IMR-90 (cell line): ENCODE results near the gene ADISSP. TPM values are rescaled to one million over a fixed set of nuclear protein-coding genes. Genes with fewer than 3 reads are reported as not detected.

Experiments
- ATAC-seq: fragments of 200-7000 bp; cut with Tn5 transposase; 2 replicates; pipeline ENCODE4 v1.9.1; 2020; ENCODE audit warnings: low read depth, mild to moderate bottlenecking, moderate library complexity
- BruUV-seq: library from RNA; stranded (reverse); fragments of 400-500 nt; replicated peaks from 2 replicates; lab custom pipeline; 2021; lab: Mats Ljungman, UMichigan
- CTCF ChIA-PET: fragments of 300-600 bp; formaldehyde crosslinking; extraction: SDS; loops from one replicate; lab custom pipeline; 2021; ENCODE audit warnings: antibody characterized with exemption; lab: Yijun Ruan, JAX
- POLR2A ChIA-PET: fragments of 300-600 bp; sonication (Branson Sonifier 250); formaldehyde crosslinking; loops from one replicate; lab custom pipeline; 2022; ENCODE audit warnings: antibody characterized with exemption; ENCODE audit not compliant: unreplicated experiment; lab: Charles Lee
- DNase-seq: peaks from one replicate; pipeline ENCODE4 v3.0.0; 2013
- H2AFZ ChIP-seq: replicated peaks from 2 replicates; pipeline ENCODE3; 2013; ENCODE audit warnings: low read length, mild to moderate bottlenecking; ENCODE audit not compliant: poor library complexity
- H2AK5ac ChIP-seq: 2 replicates; pipeline ENCODE4 v1.6.1; 2013; ENCODE audit warnings: low read depth, low read length, inconsistent platforms
- H2AK9ac ChIP-seq: replicated peaks from 2 replicates; pipeline ENCODE3; 2013; ENCODE audit warnings: mild to moderate bottlenecking, low read depth, low read length, moderate library complexity; ENCODE audit not compliant: poor library complexity
- H2BK120ac ChIP-seq: 2 replicates; pipeline ENCODE4 v1.6.1; 2013; ENCODE audit warnings: low read depth, low read length, inconsistent platforms
- H2BK15ac ChIP-seq: 3 replicates; pipeline ENCODE4 v1.6.1; 2013; ENCODE audit warnings: low read depth, low read length, inconsistent platforms
- H2BK20ac ChIP-seq: 2 replicates; pipeline ENCODE4 v1.6.1; 2013; ENCODE audit warnings: low read depth, mild to moderate bottlenecking, inconsistent platforms, low read length, moderate library complexity
- H2BK5ac ChIP-seq: 2 replicates; pipeline ENCODE4 v1.6.1; 2013; ENCODE audit warnings: mild to moderate bottlenecking, low read depth, low read length, inconsistent platforms; ENCODE audit not compliant: poor library complexity, severe bottlenecking
- H3K14ac ChIP-seq: replicated peaks from 2 replicates; pipeline ENCODE4 v1.6.1; 2013; ENCODE audit warnings: low read depth, low read length, inconsistent platforms
- H3K18ac ChIP-seq: 2 replicates; pipeline ENCODE4 v1.6.1; 2013; ENCODE audit warnings: low read depth, low read length, control low read depth
- H3K23ac ChIP-seq: 2 replicates; pipeline ENCODE4 v1.6.1; 2013; ENCODE audit warnings: low read depth, low read length, inconsistent platforms
- H3K27ac ChIP-seq: 2 replicates; pipeline ENCODE4 v1.5.1; 2013; ENCODE audit warnings: mild to moderate bottlenecking, control low read depth, low read length; ENCODE audit not compliant: insufficient read depth
- H3K27me3 ChIP-seq: 2 replicates; pipeline ENCODE4 v1.6.1; 2013; ENCODE audit warnings: low read length; ENCODE audit not compliant: control insufficient read depth, insufficient read depth
- H3K36me3 ChIP-seq: 2 replicates; pipeline ENCODE4 v1.6.1; 2013; ENCODE audit warnings: low read length, mixed read lengths; ENCODE audit not compliant: control insufficient read depth, insufficient read depth
- H3K4ac ChIP-seq: 2 replicates; pipeline ENCODE4 v1.6.1; 2013; ENCODE audit warnings: low read depth, low read length, inconsistent platforms
- H3K4me1 ChIP-seq: 2 replicates; pipeline ENCODE4 v1.6.1; 2013; ENCODE audit warnings: low read length, mixed read lengths; ENCODE audit not compliant: control insufficient read depth, insufficient read depth
- H3K4me2 ChIP-seq: 2 replicates; pipeline ENCODE4 v1.6.1; 2013; ENCODE audit warnings: low read depth, mild to moderate bottlenecking, control low read depth, low read length, moderate library complexity
- H3K4me3 ChIP-seq: 2 replicates; pipeline ENCODE4 v1.5.1; 2013; ENCODE audit warnings: low read depth, mild to moderate bottlenecking, control low read depth, low read length, moderate library complexity; ENCODE audit not compliant: insufficient read depth
- H3K56ac ChIP-seq: 2 replicates; pipeline ENCODE4 v1.6.1; 2013; ENCODE audit warnings: low read length, inconsistent platforms; ENCODE audit not compliant: insufficient read depth; ENCODE audit errors: extremely low read depth
- H3K79me1 ChIP-seq, 2 experiments: 2 replicates each; pipeline ENCODE4 v1.6.1; 2013; ENCODE audit warnings: low read length in 2 of 2, inconsistent platforms in 1 of 2, low read depth in 1 of 2
- H3K9ac ChIP-seq: 2 replicates; pipeline ENCODE4 v1.6.1; 2013; ENCODE audit warnings: low read depth, low read length, control low read depth
- H3K9me1 ChIP-seq: 2 replicates; pipeline ENCODE4 v1.6.1; 2013; ENCODE audit warnings: low read length, inconsistent platforms; ENCODE audit not compliant: insufficient read depth
- H3K9me3 ChIP-seq: 2 replicates; pipeline ENCODE4 v1.6.1; 2013; ENCODE audit warnings: low read length; ENCODE audit not compliant: control insufficient read depth, insufficient read depth
- H4K20me1 ChIP-seq: 2 replicates; pipeline ENCODE4 v1.6.1; 2013; ENCODE audit warnings: low read length, inconsistent platforms; ENCODE audit not compliant: insufficient read depth
- H4K5ac ChIP-seq: 2 replicates; pipeline ENCODE4 v1.6.1; 2013; ENCODE audit warnings: mild to moderate bottlenecking, low read depth, low read length, control low read depth
- H4K8ac ChIP-seq, 2 experiments: 2 replicates each; pipeline ENCODE4 v1.6.1; 2013; ENCODE audit warnings: low read depth in 2 of 2, low read length in 2 of 2, control low read depth in 1 of 2, inconsistent platforms in 1 of 2
- H4K91ac ChIP-seq: 2 replicates; pipeline ENCODE4 v1.6.1; 2013; ENCODE audit warnings: low read depth, low read length, inconsistent platforms; ENCODE audit not compliant: insufficient read depth
- BHLHE40 ChIP-seq: fragments of 150-350 bp; IDR thresholded peaks from 2 replicates; pipeline ENCODE4 v1.6.1; 2016; ENCODE audit warnings: mild to moderate bottlenecking, low read depth, low read length
- CEBPB ChIP-seq: IDR thresholded peaks from 2 replicates; pipeline ENCODE4 v1.6.1; 2012; ENCODE audit warnings: low read depth, low read length, improper control_type of control experiment
- CHD1 ChIP-seq: IDR thresholded peaks from 2 replicates; pipeline ENCODE4 v1.6.1; 2012; ENCODE audit warnings: low read depth, low read length, improper control_type of control experiment
- CTCF ChIP-seq: conservative IDR thresholded peaks from 2 replicates; pipeline ENCODE4 v1.5.1; 2012; ENCODE audit warnings: mild to moderate bottlenecking, low read depth, low read length, improper control_type of control experiment
- ELK1 ChIP-seq: fragments of 150-350 bp; IDR thresholded peaks from 2 replicates; pipeline ENCODE4 v1.6.1; 2016; ENCODE audit warnings: low read depth, mild to moderate bottlenecking, low read length, moderate library complexity, borderline replicate concordance
- FOS ChIP-seq: fragments of 150-350 bp; IDR thresholded peaks from 2 replicates; pipeline ENCODE4 v1.6.1; 2016; ENCODE audit warnings: low read depth, low read length
- MAFK ChIP-seq: IDR thresholded peaks from 2 replicates; pipeline ENCODE4 v1.6.1; 2012; ENCODE audit warnings: low read depth, low read length, improper control_type of control experiment
- MAZ ChIP-seq: IDR thresholded peaks from 2 replicates; pipeline ENCODE4 v1.6.1; 2012; ENCODE audit warnings: low read depth, mild to moderate bottlenecking, low read length, improper control_type of control experiment, moderate library complexity, borderline replicate concordance
- MXI1 ChIP-seq: IDR thresholded peaks from 2 replicates; pipeline ENCODE4 v1.6.1; 2012; ENCODE audit warnings: low read depth, mild to moderate bottlenecking, low read length, moderate library complexity, borderline replicate concordance
- NFE2L2 ChIP-seq: fragments of 150-350 bp; IDR thresholded peaks from 2 replicates; pipeline ENCODE4 v1.6.1; 2016; ENCODE audit warnings: low read depth, mild to moderate bottlenecking, low read length
- POLR2A ChIP-seq: IDR thresholded peaks from 2 replicates; pipeline ENCODE4 v1.6.1; 2012; ENCODE audit warnings: mild to moderate bottlenecking, low read depth, low read length
- RAD21 ChIP-seq: IDR thresholded peaks from 2 replicates; pipeline ENCODE4 v1.6.1; 2012; ENCODE audit warnings: low read length, improper control_type of control experiment
- RCOR1 ChIP-seq: IDR thresholded peaks from 2 replicates; pipeline ENCODE4 v1.6.1; 2012; ENCODE audit warnings: mild to moderate bottlenecking, low read length, improper control_type of control experiment; ENCODE audit not compliant: insufficient replicate concordance
- SMC3 ChIP-seq: fragments of 150-350 bp; IDR thresholded peaks from 2 replicates; pipeline ENCODE4 v1.6.1; 2016; ENCODE audit warnings: low read depth, mild to moderate bottlenecking, antibody characterized with exemption, low read length, moderate library complexity
- USF2 ChIP-seq: fragments of 150-350 bp; IDR thresholded peaks from 2 replicates; pipeline ENCODE4 v1.6.1; 2017; ENCODE audit warnings: mild to moderate bottlenecking, antibody characterized with exemption, low read length, low read depth
- WGBS, 2 experiments: methylation state at CpG; one replicate each; pipeline versions ENCODE4 v1.1.5 to v1.1.7; 2013; ENCODE audit warnings: missing lambda C conversion rate in 2 of 2; ENCODE audit not compliant: insufficient read length in 1 of 2; ENCODE audit errors: extremely low coverage in 2 of 2; 5-methylcytosine and 5-hydroxymethylcytosine counted together
- dilution Hi-C: fragments of 300-500 bp; cut with HindIII; formaldehyde crosslinking; loops from one replicate; pipeline ENCODE4 v1.14.3; 2018; ENCODE audit warnings: low sequenced_read_pairs; ENCODE audit not compliant: unreplicated experiment
- in situ Hi-C: fragments of 300-500 bp; cut with MboI; formaldehyde crosslinking; loops from 3 replicates; pipeline ENCODE4 v1.14.3; 2019; ENCODE audit warnings: low sequenced_read_pairs, inconsistent platforms, mixed read lengths
- intact Hi-C: fragments of 100-400 bp; cut with micrococcal nuclease; formaldehyde crosslinking; loops from 2 replicates; pipeline ENCODE4 v1.10.0; 2022
- polyA plus RNA-seq, 3 experiments: library from polyadenylated mRNA; depleted of rRNA; stranded (reverse); fragments of >200 nt; gene quantifications; 2 replicates each; pipeline ENCODE4 v1.2.3, GENCODE V29; 2012; ENCODE audit warnings: low replicate concordance in 1 of 3
- total RNA-seq: library from RNA; depleted of rRNA; stranded (reverse); fragments of >200 nt; gene quantifications from 2 replicates; pipeline ENCODE4 v1.2.3, GENCODE V29; 2012

Gene ADISSP
- total and polyA plus RNA-seq, 2 of the 4 experiments (the other 2 are of a cell fraction), result 31.9 to 58.2 TPM

DNA sequence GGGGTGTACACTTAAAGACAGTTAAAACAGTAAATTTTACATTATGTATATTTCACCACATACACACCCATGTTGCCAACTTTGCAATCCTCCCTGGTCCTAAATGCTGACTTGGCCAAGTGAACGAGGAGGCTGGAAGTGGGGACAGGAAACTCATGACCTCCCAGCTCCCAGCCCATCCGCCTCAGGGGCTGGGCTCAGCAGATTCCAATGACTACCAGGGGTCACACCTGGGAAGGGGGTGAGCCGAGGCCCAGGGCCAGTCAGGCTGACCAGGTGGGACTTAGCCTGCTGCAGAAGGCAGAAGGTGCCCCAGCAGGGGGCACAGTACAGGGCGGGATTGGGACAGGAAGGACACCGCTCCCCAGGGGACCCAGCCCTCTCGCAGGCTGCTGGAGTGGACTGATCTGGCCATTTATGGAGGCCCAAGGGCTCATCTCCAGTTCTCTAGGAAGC lies 57.5 kb downstream of the ADISSP start:
- H3K79me1 ChIP-seq, result no peaks in the 10 kb centered on the region
- H3K9me3 ChIP-seq, result no peaks in the 10 kb centered on the region
- no peak overlapping the region for H3K27ac ChIP-seq
- no peak overlapping the region for H3K4ac ChIP-seq
- H2AK5ac ChIP-seq, result no peak overlapping the region
- no peak overlapping the region for H4K8ac ChIP-seq
- no peak overlapping the region for H2AFZ ChIP-seq
- peaks cover 19% of the 10 kb centered on the region for H3K27me3 ChIP-seq
- H3K4me2 ChIP-seq, result no peak overlapping the region
- no peaks in the 10 kb centered on the region for H4K20me1 ChIP-seq
- no peak overlapping the region for H3K56ac ChIP-seq
- H4K5ac ChIP-seq, result no peak overlapping the region
- POLR2A ChIA-PET, result no interaction called here
- no peak overlapping the region for H3K4me3 ChIP-seq
- in situ Hi-C loops, result no loop called here
- H3K23ac ChIP-seq, result no peak overlapping the region
- no peaks in the 10 kb centered on the region for H3K9me1 ChIP-seq
- no peaks in the 10 kb centered on the region for H3K4me1 ChIP-seq
- no peak overlapping the region for H3K14ac ChIP-seq
- CTCF ChIA-PET, result interaction anchor here (0.7 to 2.4 kb wide), 7 partner anchors 9 to 146 kb away, joined by 3 to 19 read pairs (median 4); no protein-coding TSS in a partner anchor
- H3K18ac ChIP-seq, result no peak overlapping the region
- no peaks in the 10 kb centered on the region for H3K36me3 ChIP-seq
- H3K9ac ChIP-seq, result no peak overlapping the region
- dilution Hi-C loops, result no loop called here
- DNase-seq, result no peak
- WGBS, 2 experiments, result no CpG with 5 or more reads among the region's 6 CpGs
- no TSS peak for BruUV-seq
- no peak overlapping the region for H2BK5ac ChIP-seq
- intact Hi-C loops, result no loop called here
- TF ChIP-seq RCOR1 (no peak), POLR2A (no peak), CTCF (no peak), CHD1 (no peak), BHLHE40 (no peak), FOS (no peak), SMC3 (no peak), MAZ (no peak), MAFK (no peak), RAD21 (no peak), NFE2L2 (no peak), ELK1 (no peak), CEBPB (no peak), MXI1 (no peak), USF2 (no peak)
- no peak for ATAC-seq
- H4K91ac ChIP-seq, result no peak overlapping the region
- no peak overlapping the region for H2BK20ac ChIP-seq
- no peak overlapping the region for H2BK15ac ChIP-seq
- no peak overlapping the region for H2BK120ac ChIP-seq
- H2AK9ac ChIP-seq, result no peak overlapping the region
